OCI-LY3 (cell line): ENCODE measurements around the gene LBX2.

ENCODE experiments used
- CTCF ChIP-seq: fragments of 200-600, 300-600 bp; sonication (generic); IDR thresholded peaks from 2 replicates; pipeline ENCODE4 v1.5.1; 2014; ENCODE audit warnings: antibody characterized with exemption, low read length, low read depth
- EZH2phosphoT487 ChIP-seq: fragments of 200-600 bp; shearing (Covaris generic); IDR thresholded peaks from 2 replicates; pipeline ENCODE4 v1.6.1; 2018; ENCODE audit warnings: antibody characterized with exemption, mixed run types, low read depth

- TF ChIP-seq EZH2phosphoT487, result no peak
- no peak for TF ChIP-seq CTCF
Measured at GRCh38 chr2:74450570-74451190, 48.7 kb downstream of the LBX2 start.
